ENCODE data around the gene CSNK1A1L.

Gene CSNK1A1L

GRCh38 chr13:37090912-37091311 lies 14.6 kb downstream of the CSNK1A1L start:
- Histone ChIP-seq H3K9me3 (ENCODE audit: control insufficient read depth, low read length) (no peaks in the 10 kb centered on the region), H3K27me3 (ENCODE audit: control insufficient read depth, insufficient read depth, low read length, poor library complexity, severe bottlenecking) (no peaks in the 10 kb centered on the region), H3K27ac (ENCODE audit: insufficient read depth, low read depth, low read length, poor library complexity, severe bottlenecking) (no peak overlapping the region), H3K4me3 (ENCODE audit: insufficient read depth, low read depth, low read length) (no peak overlapping the region), H3K36me3 (ENCODE audit: control insufficient read depth, insufficient read depth, low read length) (no peaks in the 10 kb centered on the region), H3K4me1 (ENCODE audit: control insufficient read depth, insufficient read depth, low read length) (no peaks in the 10 kb centered on the region)
- 89 to 94% methylated on average over 2 of the region's 2 CpGs for WGBS, 2 experiments

- no peaks in the 10 kb centered on the region for H3K4me1 ChIP-seq (ENCODE audit: control insufficient read depth, insufficient read depth, low read length)
- H3K9me3 ChIP-seq (ENCODE audit: control insufficient read depth, low read length): no peaks in the 10 kb centered on the region
- no peak overlapping the region for H3K4me3 ChIP-seq (ENCODE audit: insufficient read depth, low read depth, low read length)
- H3K27me3 ChIP-seq (ENCODE audit: control insufficient read depth, insufficient read depth, low read length, poor library complexity, severe bottlenecking): no peaks in the 10 kb centered on the region
- H3K36me3 ChIP-seq (ENCODE audit: control insufficient read depth, insufficient read depth, low read length): no peaks in the 10 kb centered on the region
- 93% methylated on average over 3 of the region's 3 CpGs for WGBS, 2 experiments
- no peak overlapping the region for H3K27ac ChIP-seq (ENCODE audit: insufficient read depth, low read depth, low read length, poor library complexity, severe bottlenecking)
Measured at GRCh38 chr13:37089495-37089894, 16.0 kb downstream of the CSNK1A1L start.

GRCh38 chr13:37087486-37087885 lies 18.0 kb downstream of the CSNK1A1L start:
- WGBS, 2 experiments: 94 to 100% methylated on average over 1 of the region's 2 CpGs
- H3K36me3 ChIP-seq (ENCODE audit: control insufficient read depth, insufficient read depth, low read length): no peaks in the 10 kb centered on the region
- H3K9me3 ChIP-seq (ENCODE audit: control insufficient read depth, low read length): no peaks in the 10 kb centered on the region
- H3K27ac ChIP-seq (ENCODE audit: insufficient read depth, low read depth, low read length, poor library complexity, severe bottlenecking): no peak overlapping the region
- H3K27me3 ChIP-seq (ENCODE audit: control insufficient read depth, insufficient read depth, low read length, poor library complexity, severe bottlenecking): no peaks in the 10 kb centered on the region
- H3K4me1 ChIP-seq (ENCODE audit: control insufficient read depth, insufficient read depth, low read length): no peaks in the 10 kb centered on the region
- H3K4me3 ChIP-seq (ENCODE audit: insufficient read depth, low read depth, low read length): no peak overlapping the region

GRCh38 chr13:37085606-37086005 lies 19.9 kb downstream of the CSNK1A1L start:
- no peaks in the 10 kb centered on the region for H3K4me1 ChIP-seq (ENCODE audit: control insufficient read depth, insufficient read depth, low read length)
- H3K36me3 ChIP-seq (ENCODE audit: control insufficient read depth, insufficient read depth, low read length): no peaks in the 10 kb centered on the region
- 94 to 100% methylated on average over 1 of the region's 2 CpGs for WGBS, 2 experiments
- H3K9me3 ChIP-seq (ENCODE audit: control insufficient read depth, low read length): no peaks in the 10 kb centered on the region
- H3K4me3 ChIP-seq (ENCODE audit: insufficient read depth, low read depth, low read length): no peak overlapping the region
- no peaks in the 10 kb centered on the region for H3K27me3 ChIP-seq (ENCODE audit: control insufficient read depth, insufficient read depth, low read length, poor library complexity, severe bottlenecking)
- H3K27ac ChIP-seq (ENCODE audit: insufficient read depth, low read depth, low read length, poor library complexity, severe bottlenecking): no peak overlapping the region

- Histone ChIP-seq H3K9me3 (ENCODE audit: control insufficient read depth, low read length) (no peaks in the 10 kb centered on the region), H3K27ac (ENCODE audit: insufficient read depth, low read depth, low read length, poor library complexity, severe bottlenecking) (no peak overlapping the region)
- WGBS, 2 experiments: 87 to 98% methylated on average over 1 to 2 of the region's 2 CpGs
Measured at GRCh38 chr13:37076818-37077217, 28.6 kb downstream of the CSNK1A1L start.

GRCh38 chr13:37075164-37075563 lies 30.3 kb downstream of the CSNK1A1L start:
- Histone ChIP-seq H3K9me3 (ENCODE audit: control insufficient read depth, low read length) (no peaks in the 10 kb centered on the region), H3K27ac (ENCODE audit: insufficient read depth, low read depth, low read length, poor library complexity, severe bottlenecking) (no peak overlapping the region), H3K4me3 (ENCODE audit: insufficient read depth, low read depth, low read length) (no peak overlapping the region), H3K4me1 (ENCODE audit: control insufficient read depth, insufficient read depth, low read length) (no peaks in the 10 kb centered on the region), H3K27me3 (ENCODE audit: control insufficient read depth, insufficient read depth, low read length, poor library complexity, severe bottlenecking) (no peaks in the 10 kb centered on the region), H3K36me3 (ENCODE audit: control insufficient read depth, insufficient read depth, low read length) (no peaks in the 10 kb centered on the region)
- 88 to 96% methylated on average over 2 of the region's 2 CpGs for WGBS, 2 experiments

More at GRCh38 chr13:37076818-37077217, 28.6 kb downstream of the CSNK1A1L start:
- no peaks in the 10 kb centered on the region for H3K27me3 ChIP-seq (ENCODE audit: control insufficient read depth, insufficient read depth, low read length, poor library complexity, severe bottlenecking)
- H3K4me1 ChIP-seq (ENCODE audit: control insufficient read depth, insufficient read depth, low read length): no peaks in the 10 kb centered on the region
- H3K4me3 ChIP-seq (ENCODE audit: insufficient read depth, low read depth, low read length): no peak overlapping the region
- H3K36me3 ChIP-seq (ENCODE audit: control insufficient read depth, insufficient read depth, low read length): no peaks in the 10 kb centered on the region

GRCh38 chr13:37074703-37075102 lies 30.8 kb downstream of the CSNK1A1L start:
- no peaks in the 10 kb centered on the region for H3K4me1 ChIP-seq (ENCODE audit: control insufficient read depth, insufficient read depth, low read length)
- no peaks in the 10 kb centered on the region for H3K36me3 ChIP-seq (ENCODE audit: control insufficient read depth, insufficient read depth, low read length)
- 33% methylated on average over 1 of the region's 1 CpG; no CpG with 5 or more reads in 1 of the 2 experiments for WGBS, 2 experiments
- H3K27ac ChIP-seq (ENCODE audit: insufficient read depth, low read depth, low read length, poor library complexity, severe bottlenecking): no peak overlapping the region
- no peaks in the 10 kb centered on the region for H3K9me3 ChIP-seq (ENCODE audit: control insufficient read depth, low read length)
- no peak overlapping the region for H3K4me3 ChIP-seq (ENCODE audit: insufficient read depth, low read depth, low read length)
- H3K27me3 ChIP-seq (ENCODE audit: control insufficient read depth, insufficient read depth, low read length, poor library complexity, severe bottlenecking): no peaks in the 10 kb centered on the region

- no peaks in the 10 kb centered on the region for H3K27me3 ChIP-seq (ENCODE audit: control insufficient read depth, insufficient read depth, low read length, poor library complexity, severe bottlenecking)
- WGBS, 2 experiments: 88 to 94% methylated on average over 4 of the region's 4 CpGs
- H3K27ac ChIP-seq (ENCODE audit: insufficient read depth, low read depth, low read length, poor library complexity, severe bottlenecking): no peak overlapping the region
- no peaks in the 10 kb centered on the region for H3K9me3 ChIP-seq (ENCODE audit: control insufficient read depth, low read length)
- H3K4me3 ChIP-seq (ENCODE audit: insufficient read depth, low read depth, low read length): no peak overlapping the region
- no peaks in the 10 kb centered on the region for H3K4me1 ChIP-seq (ENCODE audit: control insufficient read depth, insufficient read depth, low read length)
- no peaks in the 10 kb centered on the region for H3K36me3 ChIP-seq (ENCODE audit: control insufficient read depth, insufficient read depth, low read length)
Measured at GRCh38 chr13:37072024-37072423, 33.4 kb downstream of the CSNK1A1L start.

- H3K4me3 ChIP-seq (ENCODE audit: insufficient read depth, low read depth, low read length): no peak overlapping the region
- no peaks in the 10 kb centered on the region for H3K4me1 ChIP-seq (ENCODE audit: control insufficient read depth, insufficient read depth, low read length)
- WGBS, 2 experiments: 96% methylated on average over 7 of the region's 7 CpGs
- H3K27me3 ChIP-seq (ENCODE audit: control insufficient read depth, insufficient read depth, low read length, poor library complexity, severe bottlenecking): no peaks in the 10 kb centered on the region
- no peak overlapping the region for H3K27ac ChIP-seq (ENCODE audit: insufficient read depth, low read depth, low read length, poor library complexity, severe bottlenecking)
- H3K36me3 ChIP-seq (ENCODE audit: control insufficient read depth, insufficient read depth, low read length): no peaks in the 10 kb centered on the region
- no peaks in the 10 kb centered on the region for H3K9me3 ChIP-seq (ENCODE audit: control insufficient read depth, low read length)
Measured at GRCh38 chr13:37070956-37071355, 34.5 kb downstream of the CSNK1A1L start.

GRCh38 chr13:37070145-37070695 lies 35.2 kb downstream of the CSNK1A1L start:
- Histone ChIP-seq H3K27ac (ENCODE audit: insufficient read depth, low read depth, low read length, poor library complexity, severe bottlenecking) (no peak overlapping the region), H3K36me3 (ENCODE audit: control insufficient read depth, insufficient read depth, low read length) (no peaks in the 10 kb centered on the region), H3K4me3 (ENCODE audit: insufficient read depth, low read depth, low read length) (no peak overlapping the region), H3K4me1 (ENCODE audit: control insufficient read depth, insufficient read depth, low read length) (no peaks in the 10 kb centered on the region), H3K27me3 (ENCODE audit: control insufficient read depth, insufficient read depth, low read length, poor library complexity, severe bottlenecking) (no peaks in the 10 kb centered on the region), H3K9me3 (ENCODE audit: control insufficient read depth, low read length) (no peaks in the 10 kb centered on the region)
- WGBS, 2 experiments: 94 to 96% methylated on average over 9 of the region's 9 CpGs

All from ectodermal cell (in vitro differentiated cells).